DMS53 treated with DMSO at 0.1 percent for 48 hours (cell line): ENCODE results near the gene KLF14.
"Not testable (repeated sequence)": the region's sequence is repeated elsewhere in the genome, so short reads cannot be mapped to it uniquely, and the experiment has no call there.

Experiments used
- DNase-seq: peaks from one replicate; lab custom pipeline; 2025; ENCODE audit not compliant: unreplicated experiment; lab: John Stamatoyannopoulos, UW

The KLF14 gene

GRCh38 chr7:130733931-130734814 lies at the start of gene KLF14:
TSS of gene KLF14 (minus strand) at chr7:130734207. CDS start at chr7:130734033, 174 bp downstream.
- no peak for DNase-seq

- no peak for DNase-seq
Observed at GRCh38 chr7:130781346-130781745, 47.3 kb upstream of the KLF14 start.

- DNase-seq: no peak
Observed at GRCh38 chr7:130777426-130777825, 43.4 kb upstream of the KLF14 start.

GRCh38 chr7:130772456-130772855 lies 38.4 kb upstream of the KLF14 start:
- DNase-seq: not testable (repeated sequence)

GRCh38 chr7:130768854-130769253 lies 34.8 kb upstream of the KLF14 start:
- DNase-seq: no peak

GRCh38 chr7:130764569-130764968 lies 30.6 kb upstream of the KLF14 start:
- not testable (repeated sequence) for DNase-seq

- DNase-seq: peak; percentile 50
Observed at GRCh38 chr7:130758429-130759056, 24.5 kb upstream of the KLF14 start.

- no peak for DNase-seq
Observed at GRCh38 chr7:130756316-130756715, 22.3 kb upstream of the KLF14 start.

- DNase-seq: no peak
Observed at GRCh38 chr7:130752424-130752823, 18.4 kb upstream of the KLF14 start.

GRCh38 chr7:130750755-130751154 lies 16.7 kb upstream of the KLF14 start:
- no peak for DNase-seq

- no peak for DNase-seq
Observed at GRCh38 chr7:130748531-130749389, 14.8 kb upstream of the KLF14 start.

- DNase-seq: no peak
Observed at GRCh38 chr7:130741331-130741995, 7.5 kb upstream of the KLF14 start.

GRCh38 chr7:130740606-130741005 lies 6.6 kb upstream of the KLF14 start:
- no peak for DNase-seq

GRCh38 chr7:130736298-130736900 lies 2.4 kb upstream of the KLF14 start:
- no peak for DNase-seq

- no peak for DNase-seq
Observed at GRCh38 chr7:130734815-130735716, 1.1 kb upstream of the KLF14 start.

- no peak for DNase-seq
Observed at GRCh38 chr7:130732980-130733930, 752 bp downstream of the KLF14 start.

GRCh38 chr7:130723784-130724183 lies 10.2 kb downstream of the KLF14 start:
- DNase-seq: no peak
